ENCODE data around the gene FRRS1.

DNA sequence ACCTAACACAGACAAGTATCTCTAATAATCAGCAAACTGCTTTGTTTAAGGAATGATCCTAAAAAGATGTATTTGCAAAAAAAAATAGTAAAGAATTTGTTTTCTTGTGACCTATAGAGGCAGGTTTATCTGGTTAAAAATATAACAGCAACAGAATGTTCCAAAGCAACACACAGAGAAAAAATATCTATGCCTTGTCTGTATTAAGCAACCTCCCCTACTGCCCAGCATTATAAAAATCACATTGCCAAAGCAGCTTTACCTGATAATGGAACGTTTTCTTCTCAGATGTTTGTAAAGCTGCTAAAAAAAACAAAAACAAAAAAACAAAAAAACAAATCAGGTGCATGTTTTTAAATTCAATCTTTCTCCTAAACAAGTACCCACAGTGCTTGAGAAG is 95.9 kb downstream of the FRRS1 start:
- TF ChIP-seq SIN3A (IDR thresholded peaks at IDR 0.05; ENCODE audit: borderline replicate concordance, insufficient read depth, low read length) (no peak), POLR2AphosphoS5 (IDR thresholded peaks at IDR 0.05; ENCODE audit: low read depth, low read length) (no peak), TAF1 (IDR thresholded peaks at IDR 0.05; ENCODE audit: borderline replicate concordance, insufficient read depth, low read length) (no peak), REST (IDR thresholded peaks at IDR 0.05; ENCODE audit: insufficient read depth in 1 of 2, low read depth in 2 of 2, low read length in 2 of 2) (no peak)

All from PFSK-1 (cell line).